K562 (cell line): ENCODE data around the gene OR4D2. TPM values are rescaled to one million over a fixed set of nuclear protein-coding genes. Genes with fewer than 3 reads are reported as not detected.

Experiments used
- ZBTB40 ChIP-seq, 2 experiments: fragments of 450-650 bp in 1 of 2; sonication (generic) in 1 of 2; formaldehyde crosslinking in 1 of 2; IDR thresholded peaks; 2 replicates each; pipeline versions ENCODE4 v1.7.1 to v1.9.0; 2016 to 2022; ENCODE audit warnings: inconsistent platforms in 1 of 2, mild to moderate bottlenecking in 1 of 2, missing genetic modification reagents in 1 of 2
- polyA plus RNA-seq, 8 experiments: library from polyadenylated mRNA; depleted of rRNA in 4 of 8; stranded (reverse) in 5 of 8; unstranded in 3 of 8; fragments of >200 nt; fragmentation: Nextera tagmentation in 2 of 8; fragmentation: Illumina TruSeq in 1 of 8; extraction: Ambion mirVana in 2 of 8; extraction: Trizol in 1 of 8; gene quantifications; 2 replicates each; pipeline versions ENCODE4 v1.2.1 to v1.2.3, GENCODE V29; 2011 to 2014; ENCODE audit warnings: inconsistent platforms in 1 of 8, missing spikeins in 1 of 8
- total RNA-seq, 7 experiments: library from RNA; depleted of rRNA in 6 of 7; stranded (reverse); fragments of >200 nt in 6 of 7; fragmentation: Illumina TruSeq in 2 of 7; extraction: Trizol in 2 of 7; gene quantifications; 2 replicates each; pipeline versions ENCODE4 v1.2.1 to v1.2.3, GENCODE V29; 2011 to 2021; ENCODE audit warnings: low replicate concordance in 1 of 7

The OR4D2 gene
- total and polyA plus RNA-seq, 9 of the 15 experiments (the other 6 are each of a cell fraction or from before 2014, with no cell fraction given), result not detected

GRCh38 chr17:58144801-58145200, 22.0 kb upstream of the OR4D2 start (continued):
- TF ChIP-seq ZBTB40 (IDR thresholded peaks at IDR 0.05), result no peak
- TF ChIP-seq ZBTB40 (CRISPR knock-in tag; IDR thresholded peaks at IDR 0.05), result no peak
